ENCODE measurements around the gene PIEZO1.

The PIEZO1 gene

DNA sequence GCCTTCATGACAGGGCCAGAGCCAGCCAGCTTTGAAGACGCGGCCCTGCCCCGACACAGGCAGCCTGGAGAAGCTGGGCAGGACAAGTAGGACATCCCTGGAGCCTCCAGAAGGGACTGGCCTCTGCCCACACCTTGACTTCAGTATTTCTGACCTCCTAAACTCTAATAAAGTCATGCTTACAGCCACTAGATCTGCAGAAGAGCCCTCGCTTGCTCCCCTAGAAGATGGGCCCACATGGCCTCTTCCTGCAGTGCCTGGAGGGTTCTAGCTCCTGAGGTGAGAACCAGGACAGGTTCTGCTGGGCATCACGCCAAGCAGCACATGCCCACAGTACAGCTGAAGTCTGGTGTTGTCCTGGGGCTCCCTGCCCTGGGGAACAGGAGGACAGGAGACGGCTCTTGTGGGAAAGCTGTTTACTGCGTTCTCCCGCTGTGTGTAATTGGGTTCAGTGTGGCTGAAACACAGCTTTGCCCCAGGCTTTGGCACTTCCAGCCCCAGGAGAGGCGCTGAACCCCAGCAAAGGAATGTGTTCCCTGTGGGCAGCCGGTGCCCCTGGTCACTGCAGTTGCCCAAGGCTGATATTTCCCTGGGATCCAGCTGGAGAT lies 24.2 kb upstream of the PIEZO1 start:
- peaks cover 33% of the 10 kb centered on the region; the same call in 1 of the 2 replicates for H3K36me3 ChIP-seq (ENCODE audit: insufficient read depth, low read length)
- H3K4me3 ChIP-seq = no peak overlapping the region
- no peak overlapping the region for H3K9ac ChIP-seq (ENCODE audit: insufficient read length)
- DNase-seq (ENCODE audit: low read depth, low spot score) = no peak
- H3K9me3 ChIP-seq (ENCODE audit: low read depth, low read length) = no peaks in the 10 kb centered on the region
- TF ChIP-seq POLR2AphosphoS5 (IDR thresholded peaks at IDR 0.05; ENCODE audit: borderline replicate concordance, low read depth, low read length) (peak; percentile 39), EZH2 (IDR thresholded peaks at IDR 0.05) (no peak)
- peak overlapping the region; percentile 50; the same call in 1 of the 2 replicates for H3K27ac ChIP-seq

DNA sequence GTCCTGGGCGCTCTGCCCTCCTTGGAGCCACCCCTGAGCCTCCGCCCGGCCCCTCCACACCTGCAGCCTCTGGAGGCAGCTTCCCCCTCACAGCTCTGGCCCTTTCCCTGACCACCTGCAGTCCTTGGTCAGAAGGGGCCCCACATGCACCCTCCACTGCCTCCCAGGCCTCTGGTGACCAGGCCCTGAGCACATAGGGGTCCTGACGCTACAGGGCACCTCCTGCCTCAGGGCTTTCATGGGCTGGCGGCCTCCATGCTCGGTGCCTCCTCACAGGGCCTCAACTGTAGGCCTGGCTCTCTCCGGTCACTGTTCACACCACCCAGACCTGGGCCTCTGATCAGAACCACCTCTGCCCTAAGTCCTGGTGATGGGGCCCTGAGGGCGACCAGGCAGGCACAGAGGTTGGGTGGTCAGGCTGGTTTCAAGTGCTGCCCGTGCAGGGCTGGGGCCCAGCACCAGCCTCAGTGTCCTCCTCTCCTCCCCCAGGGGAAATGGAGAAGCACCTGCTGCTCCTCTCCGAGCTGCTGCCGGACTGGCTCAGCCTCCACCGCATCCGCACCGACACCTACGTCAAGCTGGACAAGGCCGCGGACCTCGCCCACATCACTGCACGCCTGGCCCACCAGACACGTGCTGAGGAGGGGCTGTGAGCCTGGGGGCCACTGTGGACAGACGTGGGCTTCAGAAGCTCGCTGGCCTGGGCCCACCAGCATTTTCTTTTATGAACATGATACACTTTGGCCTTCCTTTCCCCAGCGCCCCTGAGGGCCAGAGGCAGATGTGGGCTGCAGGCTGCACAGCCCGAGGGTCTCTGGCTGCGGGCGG lies 22.8 kb upstream of the PIEZO1 start:
- Histone ChIP-seq H3K9me3 (ENCODE audit: low read depth, low read length) (no peaks in the 10 kb centered on the region), H3K4me3 (no peak overlapping the region), H3K9ac (ENCODE audit: insufficient read length) (no peak overlapping the region), H3K27ac (no peak overlapping the region), H3K36me3 (ENCODE audit: insufficient read depth, low read length) (peaks cover 33% of the 10 kb centered on the region; the same call in 1 of the 2 replicates)
- TF ChIP-seq FOXP2 (optimal IDR thresholded peaks at IDR 0.05; ENCODE audit: control extremely low read depth, extremely low read length, insufficient read depth) = no peak
- TF ChIP-seq EZH2 (IDR thresholded peaks at IDR 0.05) = no peak
- no peak for TF ChIP-seq POLR2AphosphoS5 (IDR thresholded peaks at IDR 0.05; ENCODE audit: borderline replicate concordance, low read depth, low read length)
- DNase-seq (ENCODE audit: low read depth, low spot score) = no peak

DNA sequence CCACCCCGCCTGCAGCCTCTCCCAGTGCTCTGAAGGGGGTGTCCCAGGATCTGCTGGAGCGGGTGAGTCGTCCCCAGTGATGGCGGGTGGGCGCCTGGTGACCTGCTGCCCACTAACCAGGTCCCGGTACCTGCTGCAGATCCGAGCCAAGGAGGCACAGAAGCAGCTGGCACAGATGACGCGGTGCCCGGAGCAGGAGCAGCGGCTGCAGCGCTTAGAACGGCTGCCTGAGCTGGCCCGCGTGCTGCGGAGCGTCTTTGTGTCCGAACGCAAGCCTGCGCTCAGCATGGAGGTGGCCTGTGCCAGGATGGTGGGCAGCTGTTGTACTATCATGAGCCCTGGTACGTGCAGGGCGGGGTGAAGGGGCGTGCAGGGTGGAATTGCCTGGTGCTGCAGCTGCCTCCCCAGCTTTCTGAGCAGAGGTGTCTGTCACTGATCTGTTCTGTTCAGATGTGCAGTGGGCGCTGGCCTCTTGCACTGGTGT lies 22.2 kb upstream of the PIEZO1 start:
- Histone ChIP-seq H3K27ac (no peak overlapping the region), H3K36me3 (ENCODE audit: insufficient read depth, low read length) (peaks cover 33% of the 10 kb centered on the region; the same call in 1 of the 2 replicates), H3K9ac (ENCODE audit: insufficient read length) (no peak overlapping the region)

DNA sequence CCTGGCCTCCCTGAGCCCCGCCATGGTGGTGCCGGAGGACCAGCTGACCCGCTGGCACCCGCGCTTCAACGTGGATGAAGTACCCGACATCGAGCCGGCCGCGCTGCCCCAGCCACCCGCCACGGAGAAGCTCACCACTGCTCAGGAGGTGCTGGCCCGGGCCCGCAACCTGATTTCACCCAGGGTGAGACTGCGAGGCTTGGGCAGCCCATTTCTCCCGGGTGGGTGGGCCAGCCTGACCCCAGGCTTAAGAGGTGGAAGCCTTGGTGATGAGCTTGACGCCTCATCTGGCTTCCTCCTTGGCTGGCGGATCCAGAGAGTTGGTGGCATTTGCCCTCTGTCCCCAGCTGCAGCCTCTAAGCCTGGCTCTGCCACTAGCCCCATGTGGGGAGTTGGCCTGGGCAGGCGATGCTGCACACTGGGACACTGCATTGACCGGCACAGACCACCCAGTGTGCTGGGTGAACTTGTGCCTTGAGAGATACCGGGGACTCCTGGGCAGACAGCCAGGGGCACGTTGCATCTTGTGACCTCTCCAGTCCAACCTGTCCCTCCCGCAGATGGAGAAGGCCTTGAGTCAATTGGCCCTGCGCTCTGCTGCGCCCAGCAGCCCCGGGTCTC lies 21.6 kb upstream of the PIEZO1 start:
- Histone ChIP-seq H3K9me3 (ENCODE audit: low read depth, low read length) (no peaks in the 10 kb centered on the region), H3K4me3 (no peak overlapping the region), H3K9ac (ENCODE audit: insufficient read length) (no peak overlapping the region), H3K36me3 (ENCODE audit: insufficient read depth, low read length) (peaks cover 33% of the 10 kb centered on the region; the same call in 1 of the 2 replicates), H3K27ac (no peak overlapping the region)
- TF ChIP-seq FOXP2 (optimal IDR thresholded peaks at IDR 0.05; ENCODE audit: control extremely low read depth, extremely low read length, insufficient read depth) (no peak), EZH2 (IDR thresholded peaks at IDR 0.05) (no peak), POLR2AphosphoS5 (IDR thresholded peaks at IDR 0.05; ENCODE audit: borderline replicate concordance, low read depth, low read length) (no peak)
- DNase-seq (ENCODE audit: low read depth, low spot score) = no peak

More for the DNA sequence above, 22.2 kb upstream of the PIEZO1 start:
- TF ChIP-seq FOXP2 (optimal IDR thresholded peaks at IDR 0.05; ENCODE audit: control extremely low read depth, extremely low read length, insufficient read depth) = no peak
- TF ChIP-seq POLR2AphosphoS5 (IDR thresholded peaks at IDR 0.05; ENCODE audit: borderline replicate concordance, low read depth, low read length) = no peak
- TF ChIP-seq EZH2 (IDR thresholded peaks at IDR 0.05) = no peak
- DNase-seq (ENCODE audit: low read depth, low spot score) = no peak
- Histone ChIP-seq H3K9me3 (ENCODE audit: low read depth, low read length) (no peaks in the 10 kb centered on the region), H3K4me3 (no peak overlapping the region)

DNA sequence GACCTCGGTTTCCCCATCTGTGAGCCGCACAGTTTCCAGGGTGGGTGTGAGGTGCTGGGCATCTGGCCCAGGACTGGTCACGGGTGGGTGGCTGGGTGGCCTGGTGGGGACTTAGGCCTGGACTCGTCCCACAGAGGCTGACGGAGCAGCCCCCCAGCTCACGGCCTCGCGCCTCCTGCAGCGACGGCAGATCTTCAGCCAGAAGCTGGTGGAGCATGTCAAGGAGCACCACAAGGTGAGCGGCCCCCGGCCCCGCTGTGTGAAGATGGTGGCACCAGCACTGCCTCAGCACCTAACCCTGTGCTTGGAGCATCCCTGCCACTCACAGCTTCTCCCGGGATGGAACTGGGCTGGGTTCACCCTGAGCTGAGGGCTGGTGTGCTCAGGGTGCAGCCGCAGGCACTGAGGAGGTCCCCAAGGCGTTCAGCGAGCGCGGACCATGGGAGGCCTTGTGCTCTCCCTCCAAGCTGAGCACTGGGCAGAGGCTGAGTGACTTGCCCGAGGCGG lies 20.9 kb upstream of the PIEZO1 start:
- no peak for DNase-seq (ENCODE audit: low read depth, low spot score)
- Histone ChIP-seq H3K9ac (ENCODE audit: insufficient read length) (no peak overlapping the region), H3K36me3 (ENCODE audit: insufficient read depth, low read length) (peaks cover 33% of the 10 kb centered on the region; the same call in 1 of the 2 replicates), H3K9me3 (ENCODE audit: low read depth, low read length) (no peaks in the 10 kb centered on the region), H3K27ac (no peak overlapping the region), H3K4me3 (no peak overlapping the region)
- TF ChIP-seq FOXP2 (optimal IDR thresholded peaks at IDR 0.05; ENCODE audit: control extremely low read depth, extremely low read length, insufficient read depth) = no peak
- no peak for TF ChIP-seq POLR2AphosphoS5 (IDR thresholded peaks at IDR 0.05; ENCODE audit: borderline replicate concordance, low read depth, low read length)
- no peak for TF ChIP-seq EZH2 (IDR thresholded peaks at IDR 0.05)

DNA sequence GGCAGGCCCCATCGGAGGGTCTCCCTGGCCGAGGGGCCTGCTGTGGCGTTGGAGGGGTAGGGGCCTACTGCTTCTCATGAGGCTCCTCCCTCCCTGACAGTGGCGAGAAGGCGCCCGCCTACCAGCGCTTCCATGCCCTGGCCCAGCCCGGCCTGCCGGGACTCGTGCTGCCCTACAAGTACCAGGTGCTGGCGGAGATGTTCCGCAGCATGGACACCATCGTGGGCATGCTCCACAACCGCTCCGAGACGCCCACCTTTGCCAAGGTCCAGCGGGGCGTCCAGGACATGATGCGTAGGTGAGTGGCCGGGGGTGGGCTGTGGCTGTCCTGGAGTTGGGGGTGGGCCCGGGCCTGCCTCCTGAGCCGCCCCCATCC lies 20.3 kb upstream of the PIEZO1 start:
- Histone ChIP-seq H3K9me3 (ENCODE audit: low read depth, low read length) (no peaks in the 10 kb centered on the region), H3K4me3 (peak overlapping the region; percentile 78), H3K27ac (no peak overlapping the region), H3K9ac (ENCODE audit: insufficient read length) (no peak overlapping the region), H3K36me3 (ENCODE audit: insufficient read depth, low read length) (peaks cover 33% of the 10 kb centered on the region; the same call in 1 of the 2 replicates)
- TF ChIP-seq POLR2AphosphoS5 (IDR thresholded peaks at IDR 0.05; ENCODE audit: borderline replicate concordance, low read depth, low read length) (no peak), EZH2 (IDR thresholded peaks at IDR 0.05) (no peak), FOXP2 (optimal IDR thresholded peaks at IDR 0.05; ENCODE audit: control extremely low read depth, extremely low read length, insufficient read depth) (no peak)
- DNase-seq (ENCODE audit: low read depth, low spot score) = no peak

DNA sequence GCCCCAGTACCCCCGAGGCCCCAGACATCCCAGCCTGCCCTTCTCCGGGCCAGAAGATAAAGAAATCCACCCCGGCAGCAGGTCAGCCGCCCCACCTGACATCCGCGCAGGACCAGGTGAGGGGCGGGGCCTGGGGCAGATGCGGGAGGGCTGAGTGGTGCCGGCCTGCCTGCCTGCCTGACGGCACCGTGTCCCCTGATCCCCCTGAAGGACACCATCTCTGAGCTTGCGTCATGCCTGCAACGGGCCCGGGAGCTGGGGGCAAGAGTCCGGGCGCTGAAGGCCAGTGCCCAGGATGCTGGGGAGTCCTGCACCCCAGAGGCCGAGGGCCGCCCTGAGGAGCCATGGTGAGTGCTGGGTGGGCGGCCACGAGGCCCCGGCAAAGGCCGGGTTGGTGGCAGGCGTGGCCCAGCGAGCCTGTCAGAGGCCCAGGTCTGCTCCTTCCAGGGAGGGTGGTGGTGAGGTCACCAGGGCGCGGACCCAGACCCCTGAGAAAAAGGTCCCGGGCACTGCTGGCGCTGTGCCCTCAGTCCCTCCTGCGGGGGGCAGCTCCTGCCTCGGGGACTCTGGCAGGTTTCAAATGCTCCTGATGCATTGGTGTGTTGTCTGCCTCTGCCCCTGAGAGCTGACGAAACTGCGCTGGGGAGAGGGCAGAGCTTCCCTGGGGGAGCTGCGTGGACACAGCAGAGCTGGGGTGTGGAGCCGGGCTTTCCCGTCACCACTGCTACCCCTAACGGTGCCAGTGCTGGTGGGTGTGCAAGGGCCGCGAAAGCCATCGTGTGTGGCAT lies 19.7 kb upstream of the PIEZO1 start:
- no peak; the same call in 1 of the 2 replicates for TF ChIP-seq POLR2AphosphoS5 (IDR thresholded peaks at IDR 0.05; ENCODE audit: borderline replicate concordance, low read depth, low read length)
- no peak for TF ChIP-seq EZH2 (IDR thresholded peaks at IDR 0.05)
- TF ChIP-seq FOXP2 (optimal IDR thresholded peaks at IDR 0.05; ENCODE audit: control extremely low read depth, extremely low read length, insufficient read depth) = no peak
- peak overlapping the region; percentile 78 for H3K4me3 ChIP-seq
- H3K9ac ChIP-seq (ENCODE audit: insufficient read length) = peak overlapping the region; percentile 76
- H3K9me3 ChIP-seq (ENCODE audit: low read depth, low read length) = no peaks in the 10 kb centered on the region
- DNase-seq (ENCODE audit: low read depth, low spot score) = no peak
- peaks cover 33% of the 10 kb centered on the region; the same call in 1 of the 2 replicates for H3K36me3 ChIP-seq (ENCODE audit: insufficient read depth, low read length)
- H3K27ac ChIP-seq = no peak overlapping the region

Measured in SK-N-MC (cell line).